Gastrocnemius medialis (tissue), 4 donors: Measurements from ENCODE around the gene ATP1A3.

Experiments
- POLR2A ChIP-seq, 2 donors: fragments of 450-650 bp; IDR thresholded peaks; one replicate each; pipeline ENCODE4 v1.6.1; 2017; ENCODE audit warnings: antibody characterized with exemption in 2 of 2, mild to moderate bottlenecking in 2 of 2, moderate library complexity in 2 of 2
- TF ChIP-seq, protein P1 (sequence below), 5 experiments: fragments of 450-650 bp in 3 of 5; fragments of 200-600 bp in 2 of 5; sonication (generic) in 2 of 5; IDR thresholded peaks in 4 of 5; conservative IDR thresholded peaks in 1 of 5; 1 replicate in 4 of 5; 2 replicates in 1 of 5; pipeline ENCODE4 v1.5.1; 2016 to 2019; ENCODE audit warnings: antibody characterized with exemption in 5 of 5, mild to moderate bottlenecking in 3 of 5, moderate library complexity in 3 of 5

DNA sequence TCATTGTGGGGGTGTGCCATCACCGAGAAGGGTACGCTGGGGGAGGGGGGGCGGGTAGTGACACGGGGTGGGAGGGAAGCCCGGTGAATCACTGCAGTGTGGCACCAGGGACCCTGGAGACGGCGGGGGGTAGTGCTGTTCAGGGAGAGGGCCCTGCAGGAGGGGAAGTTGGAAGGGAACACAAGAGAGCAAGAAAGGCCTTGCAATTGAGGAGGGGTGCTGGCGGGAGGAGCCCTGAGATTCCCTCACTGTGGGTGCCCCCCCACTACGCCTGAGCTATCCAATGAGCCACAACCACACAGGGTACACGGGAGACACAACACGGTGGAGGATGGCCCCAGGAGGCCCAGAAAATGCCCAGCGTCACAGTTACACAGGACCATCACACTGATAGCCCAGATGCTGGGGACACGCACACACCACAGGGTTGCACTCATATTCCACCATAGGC, 516 bp upstream of the ATP1A3 start:
- TF ChIP-seq, protein P1, sequence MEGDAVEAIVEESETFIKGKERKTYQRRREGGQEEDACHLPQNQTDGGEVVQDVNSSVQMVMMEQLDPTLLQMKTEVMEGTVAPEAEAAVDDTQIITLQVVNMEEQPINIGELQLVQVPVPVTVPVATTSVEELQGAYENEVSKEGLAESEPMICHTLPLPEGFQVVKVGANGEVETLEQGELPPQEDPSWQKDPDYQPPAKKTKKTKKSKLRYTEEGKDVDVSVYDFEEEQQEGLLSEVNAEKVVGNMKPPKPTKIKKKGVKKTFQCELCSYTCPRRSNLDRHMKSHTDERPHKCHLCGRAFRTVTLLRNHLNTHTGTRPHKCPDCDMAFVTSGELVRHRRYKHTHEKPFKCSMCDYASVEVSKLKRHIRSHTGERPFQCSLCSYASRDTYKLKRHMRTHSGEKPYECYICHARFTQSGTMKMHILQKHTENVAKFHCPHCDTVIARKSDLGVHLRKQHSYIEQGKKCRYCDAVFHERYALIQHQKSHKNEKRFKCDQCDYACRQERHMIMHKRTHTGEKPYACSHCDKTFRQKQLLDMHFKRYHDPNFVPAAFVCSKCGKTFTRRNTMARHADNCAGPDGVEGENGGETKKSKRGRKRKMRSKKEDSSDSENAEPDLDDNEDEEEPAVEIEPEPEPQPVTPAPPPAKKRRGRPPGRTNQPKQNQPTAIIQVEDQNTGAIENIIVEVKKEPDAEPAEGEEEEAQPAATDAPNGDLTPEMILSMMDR (IDR thresholded peaks at IDR 0.05 in 4 of 5, conservative IDR thresholded peaks at IDR 0.05 in 1 of 5) = no peak
- no peak for TF ChIP-seq POLR2A (IDR thresholded peaks at IDR 0.05)
